Liver (tissue), 9 donors: ENCODE measurements around the gene KAZN. TPM values are rescaled to one million over a fixed set of nuclear protein-coding genes. Genes with fewer than 3 reads are reported as not detected.

Experiments used
- DNase-seq: peaks from one replicate; pipeline ENCODE4 v3.0.0-alpha.2; 2017; ENCODE audit warnings: low spot score
- H3K27ac ChIP-seq, 2 donors: one replicate each; pipeline ENCODE4 v1.7.0; 2013; ENCODE audit warnings: inconsistent platforms in 2 of 2, low read length in 2 of 2, control low read depth in 1 of 2, low read depth in 1 of 2, mild to moderate bottlenecking in 1 of 2
- H3K27me3 ChIP-seq, 4 donors: one replicate each; pipeline versions ENCODE4 v1.6.1 to v1.7.0; 2013; ENCODE audit warnings: low read length in 3 of 4, inconsistent platforms in 1 of 4, mild to moderate bottlenecking in 1 of 4, moderate library complexity in 1 of 4; ENCODE audit not compliant: control insufficient read depth in 4 of 4, insufficient read depth in 4 of 4
- H3K36me3 ChIP-seq, 4 donors: one replicate each; pipeline versions ENCODE4 v1.6.1 to v1.7.0; 2013; ENCODE audit warnings: low read length in 3 of 4, mild to moderate bottlenecking in 3 of 4, low read depth in 1 of 4, moderate library complexity in 1 of 4; ENCODE audit not compliant: control insufficient read depth in 4 of 4, insufficient read depth in 3 of 4
- H3K4me1 ChIP-seq, 4 donors: one replicate each; pipeline versions ENCODE4 v1.6.1 to v1.7.0; 2013; ENCODE audit warnings: low read length in 3 of 4, mild to moderate bottlenecking in 3 of 4, moderate library complexity in 1 of 4; ENCODE audit not compliant: control insufficient read depth in 4 of 4, insufficient read depth in 4 of 4
- H3K4me3 ChIP-seq, 3 donors: one replicate each; pipeline versions ENCODE4 v1.6.1 to v1.7.0; 2013; ENCODE audit warnings: low read length in 3 of 3, control low read depth in 1 of 3, low read depth in 1 of 3, mild to moderate bottlenecking in 1 of 3
- H3K9ac ChIP-seq, 2 donors: one replicate each; pipeline ENCODE4 v1.7.0; 2013; ENCODE audit warnings: low read length in 2 of 2, mild to moderate bottlenecking in 2 of 2, moderate library complexity in 2 of 2, control low read depth in 1 of 2, low read depth in 1 of 2
- H3K9me3 ChIP-seq, 4 donors: one replicate each; pipeline versions ENCODE4 v1.6.1 to v1.7.0; 2013; ENCODE audit warnings: low read length in 3 of 4; ENCODE audit not compliant: control insufficient read depth in 4 of 4
- ATF3 ChIP-seq: IDR thresholded peaks from 2 replicates; pipeline ENCODE4 v1.6.1; 2016; ENCODE audit warnings: antibody characterized with exemption
- CTCF ChIP-seq: fragments of 150-350 bp; IDR thresholded peaks from 2 replicates; pipeline ENCODE4 v1.5.1; 2017; ENCODE audit warnings: improper control_type of control experiment, low read depth, low read length; ENCODE audit not compliant: missing input control
- EGR1 ChIP-seq, 2 donors: IDR thresholded peaks; 2 replicates each; pipeline ENCODE4 v1.6.1; 2016 to 2018; ENCODE audit warnings: antibody characterized with exemption in 2 of 2, low read depth in 2 of 2
- FOXA1 ChIP-seq: IDR thresholded peaks from 2 replicates; pipeline ENCODE4 v1.6.1; 2016; ENCODE audit warnings: antibody characterized with exemption
- FOXA2 ChIP-seq: IDR thresholded peaks from 2 replicates; pipeline ENCODE4 v1.6.1; 2016; ENCODE audit warnings: antibody characterized with exemption
- GABPA ChIP-seq, 2 donors: IDR thresholded peaks in 1 of 2; conservative IDR thresholded peaks in 1 of 2; 2 replicates each; pipeline ENCODE4 v1.6.1; 2016; ENCODE audit warnings: antibody characterized with exemption in 2 of 2, mild to moderate bottlenecking in 1 of 2, moderate library complexity in 1 of 2
- HNF4A ChIP-seq, 2 donors: conservative IDR thresholded peaks; 2 replicates each; pipeline ENCODE4 v1.6.1; 2016; ENCODE audit warnings: antibody characterized with exemption in 2 of 2, mild to moderate bottlenecking in 2 of 2
- HNF4G ChIP-seq: IDR thresholded peaks from 2 replicates; pipeline ENCODE4 v1.6.1; 2016; ENCODE audit warnings: antibody characterized with exemption
- JUND ChIP-seq, 2 donors: IDR thresholded peaks; 2 replicates each; pipeline ENCODE4 v1.6.1; 2016; ENCODE audit warnings: antibody characterized with exemption in 2 of 2
- MAX ChIP-seq: IDR thresholded peaks from 2 replicates; pipeline ENCODE4 v1.6.1; 2016; ENCODE audit warnings: antibody characterized with exemption
- NR2F2 ChIP-seq: IDR thresholded peaks from 2 replicates; pipeline ENCODE4 v1.6.1; 2016; ENCODE audit warnings: antibody characterized with exemption
- RAD21 ChIP-seq, 2 donors: IDR thresholded peaks; 2 replicates each; pipeline ENCODE4 v1.6.1; 2016; ENCODE audit warnings: antibody characterized with exemption in 2 of 2, mild to moderate bottlenecking in 2 of 2
- REST ChIP-seq: IDR thresholded peaks from 2 replicates; pipeline ENCODE4 v1.6.1; 2016; ENCODE audit warnings: antibody characterized with exemption, mild to moderate bottlenecking
- RXRA ChIP-seq, 2 donors: IDR thresholded peaks; 2 replicates each; pipeline ENCODE4 v1.6.1; 2017 to 2018; ENCODE audit warnings: antibody characterized with exemption in 2 of 2, mild to moderate bottlenecking in 1 of 2
- SP1 ChIP-seq: IDR thresholded peaks from 2 replicates; pipeline ENCODE4 v1.6.1; 2018; ENCODE audit warnings: antibody characterized with exemption, mild to moderate bottlenecking
- TAF1 ChIP-seq: conservative IDR thresholded peaks from 2 replicates; pipeline ENCODE4 v1.6.1; 2016; ENCODE audit warnings: antibody characterized with exemption, mild to moderate bottlenecking
- YY1 ChIP-seq: IDR thresholded peaks from 2 replicates; pipeline ENCODE4 v1.6.1; 2016; ENCODE audit warnings: antibody characterized with exemption, mild to moderate bottlenecking
- ZBTB33 ChIP-seq: IDR thresholded peaks from 2 replicates; pipeline ENCODE4 v1.6.1; 2016; ENCODE audit warnings: antibody characterized with exemption
- WGBS: extraction: QIAGEN DNeasy Blood & Tissue Kit; methylation state at CpG from one replicate; pipeline ENCODE4 v1.1.7; 2013; 5-methylcytosine and 5-hydroxymethylcytosine counted together
- polyA plus RNA-seq, 2 donors: library from polyadenylated mRNA; stranded (reverse) in 1 of 2; unstranded in 1 of 2; fragments of 200-250 nt in 1 of 2; fragments of >200 nt in 1 of 2; fragmentation: Nextera tagmentation in 1 of 2; extraction: Ambion mirVana in 1 of 2; gene quantifications; one replicate each; pipeline versions ENCODE4 v1.2.1 to v1.2.3, GENCODE V29; 2013 to 2015
- total RNA-seq, 2 donors: library from RNA; depleted of rRNA; stranded (reverse); fragments of >200 nt; gene quantifications; one replicate each; pipeline ENCODE4 v1.2.3, GENCODE V29; 2014
- donor health status: healthy.
- donor health status: healthy.
- donor health status: healthy.
- donor health status: healthy.
- donor health status: healthy.

KAZN gene
- total and polyA plus RNA-seq, 4 donors = 1.9 to 6.9 (median 2.4) TPM

GRCh38 chr1:14599183-14599791 is 802 bp downstream of the KAZN start:
- Histone ChIP-seq H3K9ac (no peak overlapping the region), H3K4me3 (peak overlapping the region in 1 of 3 donors; percentile 14), H3K4me1 (peaks cover 0 to 10% (median 3%) of the 10 kb centered on the region in 4 donors), H3K36me3 (no peaks in the 10 kb centered on the region), H3K9me3 (no peaks in the 10 kb centered on the region), H3K27me3 (peaks cover 0 to 19% (median 4%) of the 10 kb centered on the region in 4 donors), H3K27ac (no peak overlapping the region)
- no peak for TF ChIP-seq MAX
- TF ChIP-seq YY1 = no peak
- no peak for TF ChIP-seq HNF4G
- no peak for TF ChIP-seq NR2F2
- TF ChIP-seq RAD21 (IDR thresholded peaks at IDR 0.05) = no peak
- TF ChIP-seq TAF1 = no peak
- TF ChIP-seq SP1 = no peak
- TF ChIP-seq CTCF = no peak
- TF ChIP-seq GABPA (IDR thresholded peaks at IDR 0.05 in 1 of 2, conservative IDR thresholded peaks at IDR 0.05 in 1 of 2) = no peak
- no peak for TF ChIP-seq HNF4A (conservative IDR thresholded peaks at IDR 0.05)
- TF ChIP-seq ZBTB33 = no peak
- TF ChIP-seq REST = no peak
- TF ChIP-seq FOXA2 = no peak
- TF ChIP-seq EGR1 (IDR thresholded peaks at IDR 0.05; ENCODE audit: low read depth in 2 of 2) = no peak
- TF ChIP-seq JUND (IDR thresholded peaks at IDR 0.05) = no peak
- TF ChIP-seq RXRA (IDR thresholded peaks at IDR 0.05) = no peak
- no peak for TF ChIP-seq ATF3
- TF ChIP-seq FOXA1 = no peak
- 1% methylated on average over 43 of the region's 43 CpGs for WGBS
- DNase-seq = no peak
